Neural cell (in vitro differentiated cells): ENCODE measurements around the gene ANKRD55. TPM values are rescaled to one million over a fixed set of nuclear protein-coding genes. Genes with fewer than 3 reads are reported as not detected.
"Not testable (repeated sequence)": the region's sequence is repeated elsewhere in the genome, so short reads cannot be mapped to it uniquely, and the experiment has no call there.

Experiments used
- H2AFZ ChIP-seq: fragments of 200-600, 300-800 bp; sonication (generic), shearing (Covaris generic); 2 replicates; pipeline ENCODE4 v1.6.0; 2014; ENCODE audit warnings: low read depth, mild to moderate bottlenecking, antibody characterized with exemption, low read length, moderate library complexity
- H3F3A ChIP-seq: fragments of 200-600 bp; shearing (Covaris generic); 2 replicates; pipeline ENCODE4 v1.6.1; 2016; ENCODE audit warnings: mild to moderate bottlenecking, moderate library complexity, mixed read lengths, antibody characterized with exemption, low read length; ENCODE audit not compliant: insufficient read depth, poor library complexity, severe bottlenecking
- H3K27ac ChIP-seq: fragments of 200-600, 300-800 bp; sonication (generic), shearing (Covaris generic); 2 replicates; pipeline ENCODE4 v1.5.1; 2014; ENCODE audit warnings: mild to moderate bottlenecking, low read length, moderate library complexity
- H3K27me3 ChIP-seq: fragments of 300-800, 200-600 bp; sonication (generic), shearing (Covaris generic); 2 replicates; pipeline ENCODE4 v1.6.0; 2014; ENCODE audit warnings: mild to moderate bottlenecking, low read depth, low read length, moderate library complexity; ENCODE audit not compliant: insufficient read depth
- H3K36me3 ChIP-seq: fragments of 300-800, 200-600 bp; sonication (generic), shearing (Covaris generic); 2 replicates; pipeline ENCODE4 v1.5.1; 2014; ENCODE audit warnings: mild to moderate bottlenecking, antibody characterized with exemption, low read length, moderate library complexity; ENCODE audit not compliant: insufficient read depth
- H3K4me2 ChIP-seq: fragments of 300-800, 200-600 bp; sonication (generic), shearing (Covaris generic); 2 replicates; pipeline ENCODE4 v1.6.0; 2014; ENCODE audit warnings: mild to moderate bottlenecking, low read length
- H3K4me3 ChIP-seq: fragments of 300-800, 200-600 bp; sonication (generic), shearing (Covaris generic); 2 replicates; pipeline ENCODE4 v1.5.1; 2014; ENCODE audit warnings: mild to moderate bottlenecking, low read length, moderate library complexity
- H3K79me2 ChIP-seq: fragments of 200-600 bp; shearing (Covaris generic); replicated peaks from 2 replicates; pipeline ENCODE4 v1.6.0; 2014; ENCODE audit warnings: mild to moderate bottlenecking, low read length, moderate library complexity; ENCODE audit not compliant: insufficient read depth
- H3K9ac ChIP-seq: fragments of 300-800, 200-600 bp; sonication (generic), shearing (Covaris generic); 2 replicates; pipeline ENCODE4 v1.6.1; 2016; ENCODE audit warnings: mild to moderate bottlenecking, low read length, mixed read lengths
- H3K9me2 ChIP-seq: fragments of 200-600 bp; shearing (Covaris generic); 2 replicates; pipeline ENCODE4 v1.6.1; 2016; ENCODE audit warnings: mild to moderate bottlenecking, low read length, mixed read lengths; ENCODE audit not compliant: insufficient read depth
- H3K9me3 ChIP-seq: fragments of 200-600, 300-800 bp; sonication (generic), shearing (Covaris generic); 2 replicates; pipeline ENCODE4 v1.6.1; 2016; ENCODE audit warnings: mild to moderate bottlenecking, mixed run types, low read length, moderate library complexity, mixed read lengths
- H4K20me1 ChIP-seq: fragments of 200-600 bp; shearing (Covaris generic); 2 replicates; pipeline ENCODE4 v1.6.1; 2016; ENCODE audit warnings: mild to moderate bottlenecking, mixed run types; ENCODE audit not compliant: insufficient read depth
- CTCF ChIP-seq: fragments of 450-650 bp; IDR thresholded peaks from 2 replicates; pipeline ENCODE4 v1.5.1; 2014; ENCODE audit warnings: antibody characterized with exemption, mild to moderate bottlenecking, moderate library complexity; ENCODE audit not compliant: poor library complexity, severe bottlenecking
- EP300 ChIP-seq: fragments of 450-650 bp; conservative IDR thresholded peaks from 2 replicates; pipeline ENCODE4 v1.6.1; 2014; ENCODE audit warnings: antibody characterized with exemption, mild to moderate bottlenecking, moderate library complexity; ENCODE audit not compliant: poor library complexity, severe bottlenecking
- MXI1 ChIP-seq: fragments of 450-650 bp; conservative IDR thresholded peaks from 2 replicates; pipeline ENCODE4 v1.6.1; 2014; ENCODE audit warnings: antibody characterized with exemption, mild to moderate bottlenecking; ENCODE audit not compliant: poor library complexity, severe bottlenecking
- RAD21 ChIP-seq: fragments of 450-650 bp; conservative IDR thresholded peaks from 2 replicates; pipeline ENCODE4 v1.6.1; 2014; ENCODE audit warnings: antibody characterized with exemption, mild to moderate bottlenecking, moderate library complexity
- SMC3 ChIP-seq: fragments of 450-650 bp; conservative IDR thresholded peaks from 2 replicates; pipeline ENCODE4 v1.6.1; 2014; ENCODE audit warnings: antibody characterized with exemption, mild to moderate bottlenecking, moderate library complexity; ENCODE audit not compliant: poor library complexity
- TAF1 ChIP-seq: IDR thresholded peaks from 2 replicates; pipeline ENCODE4 v1.6.1; 2012; ENCODE audit warnings: low read depth
- polyA plus RNA-seq: library from polyadenylated mRNA; depleted of rRNA; stranded (reverse); fragments of >200 nt; gene quantifications from 2 replicates; pipeline ENCODE4 v1.2.3, GENCODE V29; 2014

Gene ANKRD55
- polyA plus RNA-seq, 1 donor from 2014 or later, result 49.8 TPM

GRCh38 chr5:56251918-56252553 is 18.9 kb upstream of the ANKRD55 start:
- TF ChIP-seq RAD21, result no peak
- TF ChIP-seq TAF1, result no peak
- no peak for TF ChIP-seq MXI1
- TF ChIP-seq CTCF, result no peak
- no peaks in the 10 kb centered on the region for H3K9me3 ChIP-seq

GRCh38 chr5:56251440-56251839 is 18.3 kb upstream of the ANKRD55 start:
- H3F3A ChIP-seq, result no peaks in the 10 kb centered on the region
- no peak overlapping the region for H3K27ac ChIP-seq
- no peaks in the 10 kb centered on the region for H3K9me3 ChIP-seq
- H3K36me3 ChIP-seq, result no peaks in the 10 kb centered on the region
- no peaks in the 10 kb centered on the region for H3K79me2 ChIP-seq
- no peaks in the 10 kb centered on the region for H3K9me2 ChIP-seq
- TF ChIP-seq MXI1, result no peak
- no peak for TF ChIP-seq CTCF
- TF ChIP-seq SMC3, result no peak
- H2AFZ ChIP-seq, result no peak overlapping the region
- no peak overlapping the region for H3K9ac ChIP-seq
- H3K27me3 ChIP-seq, result no peaks in the 10 kb centered on the region
- H4K20me1 ChIP-seq, result no peaks in the 10 kb centered on the region
- H3K4me2 ChIP-seq, result no peak overlapping the region
- H3K4me3 ChIP-seq, result no peak overlapping the region

More at GRCh38 chr5:56251918-56252553, 18.9 kb upstream of the ANKRD55 start:
- no peak overlapping the region for H3K27ac ChIP-seq
- no peaks in the 10 kb centered on the region for H3K27me3 ChIP-seq
- H3F3A ChIP-seq, result no peaks in the 10 kb centered on the region
- no peak overlapping the region for H3K4me3 ChIP-seq
- H2AFZ ChIP-seq, result no peak overlapping the region
- no peak overlapping the region for H3K9ac ChIP-seq
- H3K4me2 ChIP-seq, result no peak overlapping the region
- H3K36me3 ChIP-seq, result no peaks in the 10 kb centered on the region
- H3K79me2 ChIP-seq, result no peaks in the 10 kb centered on the region
- H3K9me2 ChIP-seq, result no peaks in the 10 kb centered on the region
- H4K20me1 ChIP-seq, result no peaks in the 10 kb centered on the region

GRCh38 chr5:56250011-56250410 is 16.9 kb upstream of the ANKRD55 start:
- no peaks in the 10 kb centered on the region for H4K20me1 ChIP-seq
- H3K9me3 ChIP-seq, result no peaks in the 10 kb centered on the region
- H3K9me2 ChIP-seq, result no peaks in the 10 kb centered on the region
- H3K27me3 ChIP-seq, result no peaks in the 10 kb centered on the region
- no peak overlapping the region for H3K4me3 ChIP-seq
- no peak overlapping the region for H2AFZ ChIP-seq
- H3K79me2 ChIP-seq, result no peaks in the 10 kb centered on the region
- H3K27ac ChIP-seq, result no peak overlapping the region
- no peaks in the 10 kb centered on the region for H3F3A ChIP-seq
- no peak overlapping the region for H3K9ac ChIP-seq
- no peak for TF ChIP-seq EP300
- H3K4me2 ChIP-seq, result no peak overlapping the region
- H3K36me3 ChIP-seq, result no peaks in the 10 kb centered on the region

GRCh38 chr5:56249085-56249484 is 16.0 kb upstream of the ANKRD55 start:
- H3K27me3 ChIP-seq, H4K20me1 ChIP-seq, H3K9ac ChIP-seq, H3K27ac ChIP-seq, H3K79me2 ChIP-seq, H3K9me3 ChIP-seq, H3F3A ChIP-seq, H3K9me2 ChIP-seq, H3K36me3 ChIP-seq, H3K4me2 ChIP-seq, H3K4me3 ChIP-seq, H2AFZ ChIP-seq: not testable (repeated sequence)
